Measurements from ENCODE around the gene BCL11B. TPM values are rescaled to one million over a fixed set of nuclear protein-coding genes. Genes with fewer than 3 reads are reported as not detected.

Gene BCL11B
- total and polyA plus RNA-seq, 5 donors from 2014 or later = 5.3 to 210 (median 5.6) TPM

DNA sequence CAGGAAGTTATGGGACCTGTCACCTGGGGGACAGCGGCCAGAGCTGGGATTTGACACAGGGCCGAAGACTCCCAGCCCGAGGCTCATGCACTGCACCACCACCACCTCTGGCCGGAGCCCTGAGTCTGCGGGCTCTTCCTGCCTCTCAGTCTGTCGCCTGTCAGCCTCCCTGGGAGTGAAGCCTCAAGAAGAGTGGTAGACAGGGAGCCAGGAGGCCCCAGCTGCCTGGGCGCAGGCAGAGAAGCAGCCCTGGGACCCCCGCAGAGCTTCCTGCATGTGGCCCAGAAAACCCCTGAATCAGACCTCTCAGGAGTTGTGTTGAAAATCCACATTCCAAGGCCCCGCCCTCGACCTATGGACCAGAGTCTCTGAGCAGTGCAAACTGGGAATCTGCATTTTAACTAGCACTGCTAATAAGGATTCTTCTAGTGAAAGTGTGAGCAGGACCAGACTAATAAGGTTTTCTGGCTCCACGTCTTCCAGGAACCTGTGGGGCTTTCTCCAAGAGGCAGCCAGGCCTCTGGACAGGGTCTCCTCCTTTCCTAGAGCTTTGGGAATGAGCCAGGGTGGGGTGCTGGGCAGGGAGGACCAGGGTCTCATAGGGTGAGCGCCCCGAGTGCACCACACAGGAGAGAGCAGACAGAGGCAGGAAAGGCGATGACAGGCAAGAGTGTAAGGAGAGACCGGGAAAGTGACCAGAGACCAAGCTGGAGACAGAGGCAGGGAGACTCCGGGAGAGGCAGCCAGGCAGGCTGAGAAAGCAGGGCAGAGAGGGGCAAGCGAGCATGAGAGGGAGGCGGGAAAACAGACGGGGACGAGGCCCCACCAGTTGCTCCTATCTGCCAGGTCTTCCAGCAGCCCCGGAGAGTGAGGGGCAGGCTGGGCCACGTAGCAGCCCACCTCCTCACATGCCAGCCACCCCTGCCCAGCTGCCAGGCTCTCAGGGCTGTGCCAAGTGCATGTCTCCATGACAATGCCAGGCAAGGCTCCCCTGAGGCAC is 112.4 kb downstream of the BCL11B start:
- H3K9me3 Mint-ChIP-seq = peaks cover 0 to 2% (median 0%) of the 10 kb centered on the region in 7 donors
- H3K4me3 ChIP-seq (ENCODE audit: low read depth, low read length) = no peak overlapping the region
- no peaks in the 10 kb centered on the region for H3K27me3 Mint-ChIP-seq
- H3K27ac ChIP-seq (ENCODE audit: insufficient read depth, low read length, poor library complexity, severe bottlenecking) = no peak overlapping the region
- no peaks in the 10 kb centered on the region for H3K27me3 ChIP-seq (ENCODE audit: control insufficient read depth, insufficient read depth, low read length)
- peaks cover 4 to 20% (median 16%) of the 10 kb centered on the region in 4 donors for H3K4me1 Mint-ChIP-seq
- H3K4me1 ChIP-seq (ENCODE audit: control insufficient read depth, insufficient read depth, low read length, poor library complexity, severe bottlenecking) = no peaks in the 10 kb centered on the region
- H3K9me3 ChIP-seq (ENCODE audit: control insufficient read depth in 2 of 2, low read length in 2 of 2) = no peaks in the 10 kb centered on the region
- H3K36me3 ChIP-seq (ENCODE audit: control insufficient read depth, insufficient read depth, low read length) = no peaks in the 10 kb centered on the region
- H3K36me3 Mint-ChIP-seq = peaks cover 9% of the 10 kb centered on the region
- no peak for ATAC-seq (ENCODE audit: low read depth in 2 of 2)
- no peak overlapping the region for H3K4me3 Mint-ChIP-seq
- DNase-seq = no peak
- H3K27ac Mint-ChIP-seq = peak overlapping the region in 1 of 3 donors; percentile 70

DNA sequence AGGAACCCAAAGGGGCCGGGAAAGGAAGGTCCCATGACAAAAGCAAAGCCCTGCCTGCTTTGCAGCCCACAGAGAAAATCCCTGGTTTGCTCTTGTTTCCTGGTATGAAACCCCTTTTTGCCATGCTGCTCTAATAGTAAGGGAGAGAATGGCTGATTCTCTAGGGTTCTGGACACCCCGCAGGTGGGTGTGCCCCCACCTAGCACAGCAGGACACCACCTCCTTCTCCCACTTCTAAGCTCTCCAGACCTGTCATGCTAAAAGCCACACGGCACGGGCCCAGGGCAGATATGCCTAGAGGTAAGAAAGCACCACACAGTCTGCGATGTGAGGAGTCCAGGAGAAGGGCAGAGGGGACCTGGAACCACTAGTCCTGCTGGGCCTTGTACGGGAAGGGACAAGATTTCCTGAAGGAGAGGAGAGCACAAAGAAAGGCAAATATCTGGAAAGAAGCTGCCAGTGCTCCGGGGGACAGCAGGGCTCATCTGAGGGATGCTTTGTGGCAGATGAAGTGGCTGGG is 113.3 kb downstream of the BCL11B start:
- no peak for ATAC-seq (ENCODE audit: low read depth in 2 of 2)
- peaks cover 9% of the 10 kb centered on the region for H3K36me3 Mint-ChIP-seq
- Histone ChIP-seq H3K27me3 (ENCODE audit: control insufficient read depth, insufficient read depth, low read length) (no peaks in the 10 kb centered on the region), H3K9me3 (ENCODE audit: control insufficient read depth in 2 of 2, low read length in 2 of 2) (no peaks in the 10 kb centered on the region), H3K36me3 (ENCODE audit: control insufficient read depth, insufficient read depth, low read length) (no peaks in the 10 kb centered on the region), H3K4me1 (ENCODE audit: control insufficient read depth, insufficient read depth, low read length, poor library complexity, severe bottlenecking) (no peaks in the 10 kb centered on the region), H3K27ac (ENCODE audit: insufficient read depth, low read length, poor library complexity, severe bottlenecking) (no peak overlapping the region), H3K4me3 (ENCODE audit: low read depth, low read length) (no peak overlapping the region)
- peaks cover 4 to 20% (median 16%) of the 10 kb centered on the region in 4 donors for H3K4me1 Mint-ChIP-seq
- no peak overlapping the region for H3K4me3 Mint-ChIP-seq
- H3K27ac Mint-ChIP-seq = peak overlapping the region in 1 of 3 donors; percentile 48
- H3K9me3 Mint-ChIP-seq = peaks cover 0 to 2% (median 0%) of the 10 kb centered on the region in 7 donors
- no peaks in the 10 kb centered on the region for H3K27me3 Mint-ChIP-seq
- DNase-seq = no peak

DNA sequence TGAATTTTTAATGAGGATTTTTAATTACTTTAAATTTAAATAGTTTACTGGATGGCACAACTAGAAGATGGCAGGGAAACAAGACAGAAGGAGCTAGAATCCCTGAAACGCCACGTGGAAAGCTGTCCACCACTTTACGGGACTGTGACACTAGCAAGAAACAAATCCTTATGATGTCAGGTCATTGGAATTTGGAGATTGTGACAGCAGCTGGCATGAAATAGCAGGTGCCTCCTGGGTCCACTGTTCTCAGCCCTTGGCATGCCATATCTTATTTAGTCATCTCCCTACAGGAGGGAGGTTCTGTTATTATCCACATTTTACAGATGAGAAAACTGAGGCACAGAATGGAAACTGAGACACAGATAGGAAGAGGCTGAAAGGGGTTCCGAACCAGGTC is 113.8 kb downstream of the BCL11B start:
- no peaks in the 10 kb centered on the region for H3K36me3 ChIP-seq (ENCODE audit: control insufficient read depth, insufficient read depth, low read length)
- Mint-ChIP-seq H3K27me3 (peaks cover 2% of the 10 kb centered on the region), H3K27ac (no peak overlapping the region), H3K4me3 (no peak overlapping the region), H3K4me1 (peaks cover 4 to 20% (median 12%) of the 10 kb centered on the region in 4 donors), H3K9me3 (peaks cover 0 to 2% (median 0%) of the 10 kb centered on the region in 7 donors), H3K36me3 (peaks cover 9% of the 10 kb centered on the region)
- no peak for DNase-seq
- no peaks in the 10 kb centered on the region for H3K27me3 ChIP-seq (ENCODE audit: control insufficient read depth, insufficient read depth, low read length)
- no peak overlapping the region for H3K27ac ChIP-seq (ENCODE audit: insufficient read depth, low read length, poor library complexity, severe bottlenecking)
- H3K9me3 ChIP-seq (ENCODE audit: control insufficient read depth in 2 of 2, low read length in 2 of 2) = no peaks in the 10 kb centered on the region
- H3K4me1 ChIP-seq (ENCODE audit: control insufficient read depth, insufficient read depth, low read length, poor library complexity, severe bottlenecking) = no peaks in the 10 kb centered on the region
- no peak for ATAC-seq (ENCODE audit: low read depth in 2 of 2)
- no peak overlapping the region for H3K4me3 ChIP-seq (ENCODE audit: low read depth, low read length)

DNA sequence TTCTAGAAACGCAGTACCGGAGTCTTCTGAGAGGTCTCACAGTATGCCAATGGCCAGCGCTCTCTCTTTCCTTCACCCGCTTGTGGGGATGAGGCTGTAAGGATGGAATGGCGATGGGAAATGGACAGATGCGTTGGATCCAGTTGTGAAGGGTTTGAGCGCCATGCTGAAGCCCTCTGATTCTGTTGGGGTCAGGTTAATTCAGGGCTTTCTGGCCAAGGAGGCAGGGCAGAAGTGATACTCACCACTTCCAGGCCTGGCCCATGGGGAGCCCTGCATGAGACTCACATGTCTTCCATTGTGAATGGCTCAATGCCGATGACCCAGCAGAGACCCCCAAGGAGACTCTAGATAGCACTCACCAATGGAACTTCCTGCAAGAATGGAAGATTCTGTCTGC is 114.3 kb downstream of the BCL11B start:
- H3K36me3 Mint-ChIP-seq = peaks cover 9% of the 10 kb centered on the region
- peaks cover 4 to 20% (median 11%) of the 10 kb centered on the region in 4 donors for H3K4me1 Mint-ChIP-seq
- H3K4me1 ChIP-seq (ENCODE audit: control insufficient read depth, insufficient read depth, low read length, poor library complexity, severe bottlenecking) = no peaks in the 10 kb centered on the region
- no peaks in the 10 kb centered on the region for H3K9me3 ChIP-seq (ENCODE audit: control insufficient read depth in 2 of 2, low read length in 2 of 2)
- peaks cover 0 to 2% (median 0%) of the 10 kb centered on the region in 7 donors for H3K9me3 Mint-ChIP-seq
- H3K4me3 ChIP-seq (ENCODE audit: low read depth, low read length) = no peak overlapping the region
- H3K36me3 ChIP-seq (ENCODE audit: control insufficient read depth, insufficient read depth, low read length) = no peaks in the 10 kb centered on the region
- DNase-seq (no peak), ATAC-seq (ENCODE audit: low read depth in 2 of 2) (no peak)
- H3K27ac Mint-ChIP-seq = no peak overlapping the region
- H3K4me3 Mint-ChIP-seq = no peak overlapping the region
- no peaks in the 10 kb centered on the region for H3K27me3 ChIP-seq (ENCODE audit: control insufficient read depth, insufficient read depth, low read length)
- H3K27ac ChIP-seq (ENCODE audit: insufficient read depth, low read length, poor library complexity, severe bottlenecking) = no peak overlapping the region
- H3K27me3 Mint-ChIP-seq = peaks cover 4% of the 10 kb centered on the region

DNA sequence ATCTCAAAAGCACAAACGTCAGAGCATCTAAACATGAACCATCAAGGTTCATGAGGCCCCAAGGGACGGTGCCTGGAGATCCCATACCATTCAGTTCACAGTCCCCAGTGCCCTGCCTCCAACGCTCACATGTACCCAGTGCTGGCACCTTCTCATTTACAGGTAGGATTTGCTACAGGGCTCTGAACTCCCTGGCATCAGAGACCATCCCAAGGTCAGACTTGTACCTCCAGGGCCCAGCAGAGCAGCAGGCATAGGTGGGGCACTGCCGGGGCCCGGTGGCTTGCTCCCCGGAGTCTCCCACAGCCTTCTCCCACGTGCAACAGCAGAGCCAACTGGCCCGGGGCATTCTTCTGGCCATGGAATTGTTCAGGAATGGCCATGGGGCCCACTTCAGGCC is 114.8 kb downstream of the BCL11B start:
- no peak overlapping the region for H3K27ac Mint-ChIP-seq
- no peak overlapping the region for H3K4me3 Mint-ChIP-seq
- peaks cover 4% of the 10 kb centered on the region for H3K27me3 Mint-ChIP-seq
- Histone ChIP-seq H3K36me3 (ENCODE audit: control insufficient read depth, insufficient read depth, low read length) (no peaks in the 10 kb centered on the region), H3K9me3 (ENCODE audit: control insufficient read depth in 2 of 2, low read length in 2 of 2) (no peaks in the 10 kb centered on the region), H3K4me3 (ENCODE audit: low read depth, low read length) (no peak overlapping the region), H3K4me1 (ENCODE audit: control insufficient read depth, insufficient read depth, low read length, poor library complexity, severe bottlenecking) (no peaks in the 10 kb centered on the region), H3K27ac (ENCODE audit: insufficient read depth, low read length, poor library complexity, severe bottlenecking) (no peak overlapping the region), H3K27me3 (ENCODE audit: control insufficient read depth, insufficient read depth, low read length) (no peaks in the 10 kb centered on the region)
- peaks cover 4 to 20% (median 11%) of the 10 kb centered on the region in 4 donors for H3K4me1 Mint-ChIP-seq
- peaks cover 0 to 2% (median 0%) of the 10 kb centered on the region in 7 donors for H3K9me3 Mint-ChIP-seq
- ATAC-seq (ENCODE audit: low read depth in 2 of 2) (no peak), DNase-seq (no peak)
- peaks cover 9% of the 10 kb centered on the region for H3K36me3 Mint-ChIP-seq

DNA sequence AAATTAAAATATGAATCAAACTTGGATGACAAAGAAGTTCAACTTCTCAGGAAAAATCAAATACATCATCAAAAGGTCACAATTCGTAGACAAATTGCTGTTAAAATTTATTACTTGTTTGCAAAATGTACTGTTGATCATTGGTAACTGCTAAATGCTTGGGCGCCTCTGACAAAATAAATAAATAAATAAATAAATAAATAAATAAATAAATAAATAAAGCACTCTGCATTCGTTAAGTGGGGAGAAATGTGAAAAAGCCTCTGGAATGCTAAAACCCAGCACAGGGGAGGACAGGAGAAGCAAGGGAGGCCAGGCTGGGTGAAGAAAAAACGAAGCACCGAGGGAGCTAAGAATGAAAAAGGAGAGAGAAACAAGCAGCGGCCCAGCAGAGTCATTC is 115.2 kb downstream of the BCL11B start:
- peaks cover 4 to 20% (median 11%) of the 10 kb centered on the region in 4 donors for H3K4me1 Mint-ChIP-seq
- Histone ChIP-seq H3K9me3 (ENCODE audit: control insufficient read depth in 2 of 2, low read length in 2 of 2) (no peaks in the 10 kb centered on the region), H3K27ac (ENCODE audit: insufficient read depth, low read length, poor library complexity, severe bottlenecking) (no peak overlapping the region), H3K4me1 (ENCODE audit: control insufficient read depth, insufficient read depth, low read length, poor library complexity, severe bottlenecking) (no peaks in the 10 kb centered on the region), H3K36me3 (ENCODE audit: control insufficient read depth, insufficient read depth, low read length) (no peaks in the 10 kb centered on the region), H3K27me3 (ENCODE audit: control insufficient read depth, insufficient read depth, low read length) (no peaks in the 10 kb centered on the region), H3K4me3 (ENCODE audit: low read depth, low read length) (no peak overlapping the region)
- no peak overlapping the region for H3K4me3 Mint-ChIP-seq
- H3K27ac Mint-ChIP-seq = no peak overlapping the region
- H3K27me3 Mint-ChIP-seq = peaks cover 4% of the 10 kb centered on the region
- no peak for ATAC-seq (ENCODE audit: low read depth in 2 of 2)
- H3K36me3 Mint-ChIP-seq = peaks cover 9% of the 10 kb centered on the region
- H3K9me3 Mint-ChIP-seq = peaks cover 0 to 2% (median 0%) of the 10 kb centered on the region in 7 donors
- DNase-seq = no peak

DNA sequence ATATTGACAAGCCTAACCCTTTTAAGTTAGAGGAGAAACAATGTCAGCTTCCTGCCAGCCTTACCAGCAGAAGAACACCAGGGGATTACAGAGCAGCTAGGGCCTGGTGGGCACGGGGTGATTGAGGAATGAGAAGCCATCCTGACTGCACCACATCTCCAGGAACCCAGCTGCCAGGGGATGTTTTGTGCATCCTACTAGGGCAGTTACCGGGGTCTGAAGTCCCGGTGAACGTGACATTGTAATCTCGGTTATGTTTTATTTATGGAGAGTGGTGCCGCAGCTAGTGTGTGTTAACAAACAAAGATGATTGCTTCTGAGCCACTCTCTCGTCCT is 115.9 kb downstream of the BCL11B start:
- Histone ChIP-seq H3K36me3 (ENCODE audit: control insufficient read depth, insufficient read depth, low read length) (no peaks in the 10 kb centered on the region), H3K9me3 (ENCODE audit: control insufficient read depth in 2 of 2, low read length in 2 of 2) (no peaks in the 10 kb centered on the region), H3K27me3 (ENCODE audit: control insufficient read depth, insufficient read depth, low read length) (no peaks in the 10 kb centered on the region), H3K4me1 (ENCODE audit: control insufficient read depth, insufficient read depth, low read length, poor library complexity, severe bottlenecking) (no peaks in the 10 kb centered on the region), H3K4me3 (ENCODE audit: low read depth, low read length) (no peak overlapping the region), H3K27ac (ENCODE audit: insufficient read depth, low read length, poor library complexity, severe bottlenecking) (no peak overlapping the region)
- peaks cover 5% of the 10 kb centered on the region for H3K36me3 Mint-ChIP-seq
- DNase-seq (no peak), ATAC-seq (ENCODE audit: low read depth in 2 of 2) (no peak)
- no peak overlapping the region for H3K27ac Mint-ChIP-seq
- peaks cover 4% of the 10 kb centered on the region for H3K27me3 Mint-ChIP-seq
- peaks cover 4 to 17% (median 9%) of the 10 kb centered on the region in 4 donors for H3K4me1 Mint-ChIP-seq
- peaks cover 0 to 2% (median 0%) of the 10 kb centered on the region in 7 donors for H3K9me3 Mint-ChIP-seq
- H3K4me3 Mint-ChIP-seq = no peak overlapping the region
